Body of pancreas (tissue), 4 donors: ENCODE measurements around the gene CSE1L. TPM values are rescaled to one million over a fixed set of nuclear protein-coding genes. Genes with fewer than 3 reads are reported as not detected.
"Not testable (repeated sequence)": the region's sequence is repeated elsewhere in the genome, so short reads cannot be mapped to it uniquely, and the experiment has no call there.

Experiments
- ATAC-seq: fragments of 150-250 bp; one replicate; pipeline ENCODE4 v1.9.1; 2016
- DNase-seq, 4 donors: peaks; one replicate each; pipeline ENCODE4 v3.0.0-alpha.2; 2019
- H3K27ac ChIP-seq, 4 donors: fragments of 200-600 bp; sonication (generic); 1 replicate in 3 of 4; 2 replicates in 1 of 4; pipeline versions ENCODE4 v1.5.1 to v1.6.1; 2016 to 2019; ENCODE audit warnings: mild to moderate bottlenecking in 1 of 4, mixed read lengths in 1 of 4, moderate library complexity in 1 of 4
- H3K27me3 ChIP-seq, 2 donors: fragments of 200-600 bp; sonication (generic); one replicate each; pipeline ENCODE4 v1.6.0; 2016; ENCODE audit warnings: mild to moderate bottlenecking in 1 of 2
- H3K36me3 ChIP-seq, 2 donors: fragments of 200-600 bp; sonication (generic); replicated peaks in 1 of 2; 2 replicates each; pipeline ENCODE4 v1.5.1; 2016; ENCODE audit warnings: low read depth in 2 of 2; ENCODE audit not compliant: insufficient read depth in 1 of 2
- H3K4me1 ChIP-seq: fragments of 200-600 bp; sonication (generic); one replicate; pipeline ENCODE4 v1.6.0; 2016
- H3K4me3 ChIP-seq, 2 donors: fragments of 200-600 bp; sonication (generic); 1 replicate in 1 of 2; 2 replicates in 1 of 2; pipeline ENCODE4 v1.5.1; 2016 to 2019
- H3K9me3 ChIP-seq, 3 donors: fragments of 200-600 bp; sonication (generic); 1 replicate in 2 of 3; 2 replicates in 1 of 3; pipeline ENCODE4 v1.5.1; 2016
- POLR2A ChIP-seq, 3 donors: fragments of 450-650 bp; IDR thresholded peaks; one replicate each; pipeline ENCODE4 v1.6.1; 2016; ENCODE audit warnings: antibody characterized with exemption in 3 of 3, mild to moderate bottlenecking in 2 of 3
- WGBS, 2 donors: methylation state at CpG; one replicate each; pipeline ENCODE4 v1.1.5; 2017; 5-methylcytosine and 5-hydroxymethylcytosine counted together
- intact Hi-C: fragments of 100-400 bp; cut with DNase I; formaldehyde crosslinking; loops from one replicate; pipeline ENCODE4 v1.15.1; 2023
- total RNA-seq, 2 donors: library from RNA; depleted of rRNA; stranded (reverse); fragments of >200 nt; gene quantifications; one replicate each; pipeline ENCODE4 v1.1.0, GENCODE V29; 2016
- TF ChIP-seq, protein P1 (sequence below), 7 experiments: fragments of 450-650 bp in 4 of 7; fragments of 200-600 bp in 3 of 7; sonication (generic) in 3 of 7; IDR thresholded peaks; one replicate each; pipeline ENCODE4 v1.5.1; 2016 to 2019; ENCODE audit warnings: antibody characterized with exemption in 7 of 7

The CSE1L gene
- total RNA-seq, 2 donors from 2014 or later: 16.5 to 23.6 TPM

DNA sequence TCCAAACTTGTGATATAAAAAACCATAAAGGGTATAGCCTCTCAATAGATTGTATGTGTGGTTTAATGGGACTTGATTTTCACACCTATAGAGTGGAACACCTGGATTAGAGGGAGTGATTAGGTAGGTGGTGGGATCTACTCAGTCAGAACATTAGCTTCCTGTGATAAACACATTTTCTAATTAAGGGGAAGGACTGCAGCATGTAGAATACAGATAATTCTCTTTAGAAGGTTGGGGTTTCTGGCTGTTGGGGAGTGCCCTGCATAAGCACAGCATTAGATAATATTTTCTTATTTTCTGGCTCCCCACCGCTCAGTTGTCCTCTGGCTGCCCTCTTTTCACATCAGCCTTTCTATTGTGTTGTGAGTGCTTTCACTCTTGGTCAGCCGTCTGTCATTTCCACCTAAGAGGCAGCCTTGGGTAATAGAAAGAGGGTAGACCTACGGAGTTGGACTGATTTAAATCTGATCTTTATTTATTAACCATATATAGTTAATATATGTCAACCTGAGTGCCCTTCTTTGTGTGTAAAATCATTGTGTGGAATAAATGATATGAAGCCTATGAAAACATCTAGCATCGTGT is 8.0 kb downstream of the CSE1L start:
- TF ChIP-seq, protein P1, sequence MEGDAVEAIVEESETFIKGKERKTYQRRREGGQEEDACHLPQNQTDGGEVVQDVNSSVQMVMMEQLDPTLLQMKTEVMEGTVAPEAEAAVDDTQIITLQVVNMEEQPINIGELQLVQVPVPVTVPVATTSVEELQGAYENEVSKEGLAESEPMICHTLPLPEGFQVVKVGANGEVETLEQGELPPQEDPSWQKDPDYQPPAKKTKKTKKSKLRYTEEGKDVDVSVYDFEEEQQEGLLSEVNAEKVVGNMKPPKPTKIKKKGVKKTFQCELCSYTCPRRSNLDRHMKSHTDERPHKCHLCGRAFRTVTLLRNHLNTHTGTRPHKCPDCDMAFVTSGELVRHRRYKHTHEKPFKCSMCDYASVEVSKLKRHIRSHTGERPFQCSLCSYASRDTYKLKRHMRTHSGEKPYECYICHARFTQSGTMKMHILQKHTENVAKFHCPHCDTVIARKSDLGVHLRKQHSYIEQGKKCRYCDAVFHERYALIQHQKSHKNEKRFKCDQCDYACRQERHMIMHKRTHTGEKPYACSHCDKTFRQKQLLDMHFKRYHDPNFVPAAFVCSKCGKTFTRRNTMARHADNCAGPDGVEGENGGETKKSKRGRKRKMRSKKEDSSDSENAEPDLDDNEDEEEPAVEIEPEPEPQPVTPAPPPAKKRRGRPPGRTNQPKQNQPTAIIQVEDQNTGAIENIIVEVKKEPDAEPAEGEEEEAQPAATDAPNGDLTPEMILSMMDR (IDR thresholded peaks at IDR 0.05): no peak
- TF ChIP-seq POLR2A (IDR thresholded peaks at IDR 0.05): no peak
- WGBS, 2 donors: 57 to 68% methylated on average over 4 of the region's 4 CpGs
- no peak for ATAC-seq
- Histone ChIP-seq H3K4me1 (peaks cover 25% of the 10 kb centered on the region), H3K27me3 (no peaks in the 10 kb centered on the region), H3K4me3 (no peak overlapping the region), H3K9me3 (no peaks in the 10 kb centered on the region), H3K36me3 (no peaks in the 10 kb centered on the region), H3K27ac (peak overlapping the region in 1 of 4 donors; percentile 34)
- no peak for DNase-seq
- intact Hi-C loops: no loop called here

DNA sequence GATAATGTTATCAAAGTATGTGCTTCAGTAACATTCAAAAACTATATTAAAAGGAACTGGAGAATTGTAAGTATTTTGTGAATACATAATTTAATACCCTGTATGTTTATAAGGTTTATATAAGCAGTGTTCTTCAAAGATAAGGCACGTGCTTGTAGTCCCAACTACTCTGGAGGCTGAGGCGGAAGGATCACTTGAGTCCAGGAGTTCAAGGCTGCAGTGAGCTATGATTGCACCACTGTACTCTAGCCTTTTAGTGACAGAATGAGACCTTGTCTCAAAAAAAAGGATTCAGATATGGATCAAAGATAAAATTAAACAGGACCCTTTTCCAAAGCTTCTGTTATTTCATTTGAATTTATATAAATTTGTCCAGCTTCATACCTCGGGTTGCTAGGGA is 17.2 kb downstream of the CSE1L start:
- no peaks in the 10 kb centered on the region for H3K27me3 ChIP-seq
- H3K4me3 ChIP-seq: no peak overlapping the region
- no peak for DNase-seq
- no peaks in the 10 kb centered on the region for H3K4me1 ChIP-seq
- no peak for ATAC-seq
- intact Hi-C loops: no loop called here
- peaks cover 0 to 12% of the 10 kb centered on the region in 2 donors for H3K36me3 ChIP-seq
- H3K9me3 ChIP-seq: no peaks in the 10 kb centered on the region
- 57 to 58% methylated on average over 3 of the region's 3 CpGs for WGBS, 2 donors
- H3K27ac ChIP-seq: no peak overlapping the region
- no peak for TF ChIP-seq POLR2A (IDR thresholded peaks at IDR 0.05)
- TF ChIP-seq, protein P1 (IDR thresholded peaks at IDR 0.05): no peak

DNA sequence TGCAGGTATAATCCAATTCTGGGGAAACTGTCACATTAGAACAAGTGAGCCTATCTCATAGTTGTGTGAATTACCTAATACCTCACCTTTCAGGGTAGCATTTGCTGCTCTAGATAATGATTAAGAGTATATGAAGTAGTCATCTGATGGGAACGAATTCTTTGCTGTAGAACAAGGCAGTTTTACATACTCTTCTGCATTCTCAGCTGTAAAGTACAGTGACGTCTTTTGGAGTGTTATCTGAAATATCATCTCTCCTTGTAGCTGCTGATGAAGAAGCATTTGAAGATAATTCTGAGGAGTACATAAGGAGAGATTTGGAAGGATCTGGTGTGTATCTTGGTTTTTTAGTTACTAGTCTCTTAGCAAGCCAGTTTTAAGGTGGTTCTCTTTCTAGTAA is 28.4 kb downstream of the CSE1L start:
- Histone ChIP-seq H3K9me3 (no peaks in the 10 kb centered on the region), H3K27me3 (no peaks in the 10 kb centered on the region), H3K36me3 (peaks cover 0 to 28% of the 10 kb centered on the region in 2 donors), H3K4me3 (no peak overlapping the region), H3K4me1 (no peaks in the 10 kb centered on the region), H3K27ac (no peak overlapping the region)
- intact Hi-C loops: no loop called here
- DNase-seq (no peak), ATAC-seq (no peak)
- WGBS, 2 donors: 46 to 92% methylated on average over 1 to 2 of the region's 2 CpGs
- no peak for TF ChIP-seq POLR2A (IDR thresholded peaks at IDR 0.05)
- TF ChIP-seq, protein P1 (IDR thresholded peaks at IDR 0.05): no peak

DNA sequence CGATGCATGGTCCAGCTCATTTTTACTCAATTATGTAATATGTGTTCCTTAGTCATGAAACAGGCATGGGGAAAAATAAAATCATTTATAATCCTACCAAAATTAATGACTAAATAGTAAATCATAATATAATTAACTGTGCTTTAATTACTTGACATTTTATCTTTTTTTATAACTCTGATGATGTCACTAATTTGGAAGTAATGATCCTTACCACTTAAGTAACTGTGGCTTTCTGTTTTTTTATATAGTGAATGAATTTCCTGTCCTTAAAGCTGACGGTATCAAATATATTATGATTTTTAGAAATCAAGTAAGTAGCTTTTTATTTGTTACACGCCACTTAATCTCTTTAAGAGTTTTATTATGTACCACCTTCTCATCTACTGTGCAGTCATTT is 32.2 kb downstream of the CSE1L start:
- H3K36me3 ChIP-seq: peaks cover 5 to 28% of the 10 kb centered on the region in 2 donors
- H3K27me3 ChIP-seq: no peaks in the 10 kb centered on the region
- intact Hi-C loops: no loop called here
- 89 to 91% methylated on average over 3 of the region's 3 CpGs for WGBS, 2 donors
- H3K9me3 ChIP-seq: no peaks in the 10 kb centered on the region
- TF ChIP-seq, protein P1 (IDR thresholded peaks at IDR 0.05): no peak
- no peak for TF ChIP-seq POLR2A (IDR thresholded peaks at IDR 0.05)
- no peaks in the 10 kb centered on the region for H3K4me1 ChIP-seq
- no peak for ATAC-seq
- DNase-seq: no peak
- H3K4me3 ChIP-seq: no peak overlapping the region
- no peak overlapping the region for H3K27ac ChIP-seq

DNA sequence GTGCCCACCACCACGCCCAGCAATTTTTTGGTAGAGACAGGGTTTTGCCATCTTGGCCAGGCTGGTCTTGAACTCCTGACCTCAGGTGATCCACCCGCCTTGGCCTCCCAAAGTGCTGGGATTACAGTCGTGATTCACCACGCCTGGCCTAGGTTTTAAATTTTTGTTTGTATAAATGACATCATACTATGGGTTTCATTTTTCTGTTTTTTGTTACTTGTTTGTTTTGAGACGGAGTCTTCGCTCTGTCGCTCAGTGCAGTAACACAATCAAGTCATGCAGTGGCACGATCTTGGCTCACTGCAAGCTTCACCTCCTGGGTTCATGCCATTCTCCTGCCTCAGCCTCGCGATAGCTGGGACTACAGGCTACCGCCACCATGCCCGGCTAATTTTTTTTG is 36.2 kb downstream of the CSE1L start:
- H3K4me3 ChIP-seq, H3K27me3 ChIP-seq, H3K9me3 ChIP-seq, DNase-seq, intact Hi-C loops, ATAC-seq, H3K27ac ChIP-seq, H3K4me1 ChIP-seq: not testable (repeated sequence)
- H3K36me3 ChIP-seq: peaks cover 5 to 24% of the 10 kb centered on the region in 2 donors
- WGBS, 2 donors: 95 to 96% methylated on average over 12 of the region's 12 CpGs
